ENCODE measurements around the gene MAML3.

Gene MAML3

DNA sequence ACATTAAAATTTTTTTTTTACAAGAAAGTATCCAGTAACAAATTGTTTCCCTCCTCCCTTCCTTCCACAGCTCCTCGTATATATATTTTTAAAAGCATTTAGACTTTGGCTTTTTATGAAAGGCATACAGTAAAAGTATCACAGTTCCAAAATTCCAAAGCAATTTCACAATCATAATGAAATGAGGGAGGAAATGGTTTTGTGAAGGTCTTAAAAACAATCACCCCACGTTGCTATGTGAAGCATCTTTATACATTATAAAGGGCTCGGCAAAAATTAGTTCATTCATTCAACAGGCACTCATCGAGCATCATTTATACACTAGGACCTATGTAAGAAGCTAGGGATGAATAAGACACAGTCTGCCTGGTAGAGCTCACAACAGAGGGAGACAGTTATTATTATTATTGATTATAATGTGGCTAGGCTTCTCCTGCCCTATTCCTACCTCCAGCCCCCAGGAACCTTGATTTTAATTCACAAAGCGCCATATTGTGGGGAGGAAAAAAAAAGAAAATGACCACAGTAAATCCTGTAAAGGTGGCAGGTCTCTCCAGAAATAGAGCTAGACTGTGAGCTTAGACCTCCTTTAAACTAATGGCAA is 239.9 kb downstream of the MAML3 start:
- Histone ChIP-seq H3K9ac (ENCODE audit: low read depth in 1 of 2, low read length in 2 of 2) (no peak overlapping the region), H3K4me1 (ENCODE audit: control insufficient read depth in 2 of 2, insufficient read depth in 2 of 2, low read length in 2 of 2) (peaks cover 3 to 6% of the 10 kb centered on the region in 2 donors), H3K4me3 (ENCODE audit: low read length in 2 of 2) (no peak overlapping the region), H3K9me3 (ENCODE audit: control insufficient read depth in 2 of 2, low read length in 2 of 2) (no peaks in the 10 kb centered on the region), H3K27ac (ENCODE audit: low read depth in 2 of 2, low read length in 2 of 2) (no peak overlapping the region), H3K36me3 (ENCODE audit: control insufficient read depth in 2 of 2, insufficient read depth in 2 of 2, low read length in 2 of 2) (no peaks in the 10 kb centered on the region), H3K27me3 (ENCODE audit: control insufficient read depth in 2 of 2, insufficient read depth in 2 of 2, low read length in 2 of 2) (no peaks in the 10 kb centered on the region)

DNA sequence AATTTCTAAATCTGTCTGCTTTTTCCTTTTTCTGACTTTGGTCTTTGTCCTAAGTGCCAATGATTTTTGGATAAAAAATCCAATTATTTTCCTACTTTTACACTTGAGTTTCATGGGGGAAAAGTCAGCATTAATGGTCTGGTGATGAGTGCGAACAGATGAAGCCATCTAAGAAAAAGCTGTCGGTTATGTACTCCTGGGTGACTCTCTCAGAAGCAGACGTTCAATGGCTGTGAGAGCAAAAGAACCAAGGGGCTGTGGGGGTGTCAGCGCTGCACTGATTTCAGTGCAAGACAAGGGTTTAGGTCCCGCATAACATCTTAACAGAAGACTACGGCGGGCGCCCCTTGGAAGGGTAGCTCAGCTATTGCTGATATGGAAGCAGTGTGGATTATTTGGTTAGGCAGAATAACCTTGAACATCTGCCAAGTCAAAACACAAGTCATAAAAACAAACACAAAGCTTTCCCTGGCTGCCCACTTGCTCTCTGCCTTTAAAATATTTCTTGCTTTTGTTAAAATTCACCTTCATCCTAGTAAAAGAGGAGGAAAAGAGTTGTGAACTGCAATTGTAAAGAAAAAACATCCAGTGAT is 240.5 kb downstream of the MAML3 start:
- H3K4me1 ChIP-seq (ENCODE audit: control insufficient read depth in 2 of 2, insufficient read depth in 2 of 2, low read length in 2 of 2): peaks cover 3 to 6% of the 10 kb centered on the region in 2 donors
- H3K9ac ChIP-seq (ENCODE audit: low read depth in 1 of 2, low read length in 2 of 2): no peak overlapping the region
- H3K4me3 ChIP-seq (ENCODE audit: low read length in 2 of 2): no peak overlapping the region

DNA sequence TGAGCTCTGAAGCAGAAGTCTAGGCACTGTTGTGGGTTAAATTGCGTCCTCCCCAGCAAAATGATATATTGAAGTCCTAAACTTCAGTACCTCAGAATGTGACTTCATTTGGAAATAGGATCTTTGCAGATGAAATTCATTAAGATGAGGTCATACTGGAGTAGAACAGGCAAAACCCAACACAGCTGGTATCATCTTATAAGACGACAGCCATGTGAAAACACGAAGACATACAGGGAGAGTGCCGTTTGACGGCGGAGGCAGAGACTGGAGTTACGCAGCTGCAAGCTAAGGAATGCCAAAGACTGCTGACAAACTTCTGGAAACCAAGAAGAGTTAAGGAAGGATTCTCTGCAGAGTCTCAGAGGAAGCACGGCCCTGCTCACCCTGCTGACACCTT is 241.5 kb downstream of the MAML3 start:
- no peak overlapping the region for H3K4me3 ChIP-seq (ENCODE audit: low read length in 2 of 2)
- no peak overlapping the region for H3K9ac ChIP-seq (ENCODE audit: low read depth in 1 of 2, low read length in 2 of 2)
- H3K27me3 ChIP-seq (ENCODE audit: control insufficient read depth in 2 of 2, insufficient read depth in 2 of 2, low read length in 2 of 2): no peaks in the 10 kb centered on the region
- no peaks in the 10 kb centered on the region for H3K9me3 ChIP-seq (ENCODE audit: control insufficient read depth in 2 of 2, low read length in 2 of 2)
- no peak overlapping the region for H3K27ac ChIP-seq (ENCODE audit: low read depth in 2 of 2, low read length in 2 of 2)
- no peaks in the 10 kb centered on the region for H3K36me3 ChIP-seq (ENCODE audit: control insufficient read depth in 2 of 2, insufficient read depth in 2 of 2, low read length in 2 of 2)
- peaks cover 3 to 6% of the 10 kb centered on the region in 2 donors for H3K4me1 ChIP-seq (ENCODE audit: control insufficient read depth in 2 of 2, insufficient read depth in 2 of 2, low read length in 2 of 2)

More for the DNA sequence above, 240.5 kb downstream of the MAML3 start:
- Histone ChIP-seq H3K27ac (ENCODE audit: low read depth in 2 of 2, low read length in 2 of 2) (no peak overlapping the region), H3K36me3 (ENCODE audit: control insufficient read depth in 2 of 2, insufficient read depth in 2 of 2, low read length in 2 of 2) (no peaks in the 10 kb centered on the region), H3K27me3 (ENCODE audit: control insufficient read depth in 2 of 2, insufficient read depth in 2 of 2, low read length in 2 of 2) (no peaks in the 10 kb centered on the region), H3K9me3 (ENCODE audit: control insufficient read depth in 2 of 2, low read length in 2 of 2) (no peaks in the 10 kb centered on the region)

DNA sequence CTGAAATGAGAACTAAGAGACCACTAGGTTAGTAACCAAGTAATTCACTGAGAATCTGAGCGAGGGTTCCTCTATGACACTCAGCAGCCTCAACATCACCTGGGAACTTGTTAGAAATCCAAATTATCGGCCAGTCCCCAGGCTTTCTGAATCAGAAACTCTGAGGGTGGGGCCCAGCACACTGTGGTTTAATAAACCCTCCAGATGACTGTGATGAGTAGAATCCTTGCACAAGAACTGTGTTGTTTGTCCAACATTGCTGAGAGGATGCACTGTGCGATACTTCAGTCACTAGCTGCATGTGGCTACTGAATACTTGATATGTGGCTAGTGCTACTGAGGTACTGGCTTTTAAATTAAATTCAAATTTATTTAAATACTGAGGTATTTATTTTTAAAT is 243.9 kb downstream of the MAML3 start:
- no peak overlapping the region for H3K4me3 ChIP-seq (ENCODE audit: low read length in 2 of 2)
- no peaks in the 10 kb centered on the region for H3K27me3 ChIP-seq (ENCODE audit: control insufficient read depth in 2 of 2, insufficient read depth in 2 of 2, low read length in 2 of 2)
- H3K36me3 ChIP-seq (ENCODE audit: control insufficient read depth in 2 of 2, insufficient read depth in 2 of 2, low read length in 2 of 2): no peaks in the 10 kb centered on the region
- H3K9ac ChIP-seq (ENCODE audit: low read depth in 1 of 2, low read length in 2 of 2): no peak overlapping the region
- H3K27ac ChIP-seq (ENCODE audit: low read depth in 2 of 2, low read length in 2 of 2): no peak overlapping the region
- no peaks in the 10 kb centered on the region for H3K9me3 ChIP-seq (ENCODE audit: control insufficient read depth in 2 of 2, low read length in 2 of 2)
- H3K4me1 ChIP-seq (ENCODE audit: control insufficient read depth in 2 of 2, insufficient read depth in 2 of 2, low read length in 2 of 2): peaks cover 3 to 6% of the 10 kb centered on the region in 2 donors

- Histone ChIP-seq H3K4me1 (ENCODE audit: control insufficient read depth in 2 of 2, insufficient read depth in 2 of 2, low read length in 2 of 2) (peaks cover 3 to 5% of the 10 kb centered on the region in 2 donors), H3K9me3 (ENCODE audit: control insufficient read depth in 2 of 2, low read length in 2 of 2) (no peaks in the 10 kb centered on the region), H3K4me3 (ENCODE audit: low read length in 2 of 2) (no peak overlapping the region), H3K27ac (ENCODE audit: low read depth in 2 of 2, low read length in 2 of 2) (no peak overlapping the region), H3K27me3 (ENCODE audit: control insufficient read depth in 2 of 2, insufficient read depth in 2 of 2, low read length in 2 of 2) (no peaks in the 10 kb centered on the region), H3K9ac (ENCODE audit: low read depth in 1 of 2, low read length in 2 of 2) (no peak overlapping the region), H3K36me3 (ENCODE audit: control insufficient read depth in 2 of 2, insufficient read depth in 2 of 2, low read length in 2 of 2) (no peaks in the 10 kb centered on the region)
Measured at GRCh38 chr4:139908636-139909437, 245.1 kb downstream of the MAML3 start.

- Histone ChIP-seq H3K9me3 (ENCODE audit: control insufficient read depth in 2 of 2, low read length in 2 of 2) (no peaks in the 10 kb centered on the region), H3K27ac (ENCODE audit: low read depth in 2 of 2, low read length in 2 of 2) (no peak overlapping the region), H3K4me1 (ENCODE audit: control insufficient read depth in 2 of 2, insufficient read depth in 2 of 2, low read length in 2 of 2) (no peaks in the 10 kb centered on the region), H3K36me3 (ENCODE audit: control insufficient read depth in 2 of 2, insufficient read depth in 2 of 2, low read length in 2 of 2) (no peaks in the 10 kb centered on the region), H3K27me3 (ENCODE audit: control insufficient read depth in 2 of 2, insufficient read depth in 2 of 2, low read length in 2 of 2) (no peaks in the 10 kb centered on the region), H3K9ac (ENCODE audit: low read depth in 1 of 2, low read length in 2 of 2) (no peak overlapping the region), H3K4me3 (ENCODE audit: low read length in 2 of 2) (no peak overlapping the region)
Measured at GRCh38 chr4:139907001-139907809, 246.8 kb downstream of the MAML3 start.

- Histone ChIP-seq H3K27me3 (ENCODE audit: control insufficient read depth in 2 of 2, insufficient read depth in 2 of 2, low read length in 2 of 2) (no peaks in the 10 kb centered on the region), H3K4me3 (ENCODE audit: low read length in 2 of 2) (no peak overlapping the region), H3K9ac (ENCODE audit: low read depth in 1 of 2, low read length in 2 of 2) (no peak overlapping the region), H3K9me3 (ENCODE audit: control insufficient read depth in 2 of 2, low read length in 2 of 2) (no peaks in the 10 kb centered on the region), H3K36me3 (ENCODE audit: control insufficient read depth in 2 of 2, insufficient read depth in 2 of 2, low read length in 2 of 2) (no peaks in the 10 kb centered on the region), H3K27ac (ENCODE audit: low read depth in 2 of 2, low read length in 2 of 2) (no peak overlapping the region), H3K4me1 (ENCODE audit: control insufficient read depth in 2 of 2, insufficient read depth in 2 of 2, low read length in 2 of 2) (no peaks in the 10 kb centered on the region)
Measured at GRCh38 chr4:139905489-139905888, 248.5 kb downstream of the MAML3 start.

DNA sequence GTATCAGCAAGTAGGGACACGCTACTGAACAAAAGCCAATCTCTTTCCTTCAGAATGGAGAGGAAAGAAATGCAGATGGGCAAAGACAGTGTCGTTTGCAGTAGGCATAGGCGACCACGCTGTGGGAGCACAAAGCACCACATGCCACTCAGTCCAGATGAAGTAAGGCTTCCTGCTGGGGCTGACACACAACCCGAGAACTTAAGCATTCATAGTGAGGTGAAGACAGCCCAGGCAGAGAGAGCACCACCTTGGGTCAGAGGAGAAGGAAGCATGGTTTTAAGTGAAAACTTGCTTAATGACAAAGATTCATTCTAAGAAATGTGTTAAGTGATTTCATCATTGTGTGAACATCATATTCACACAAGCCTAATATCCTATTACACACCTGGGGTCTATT is 249.6 kb downstream of the MAML3 start:
- no peak overlapping the region for H3K4me3 ChIP-seq (ENCODE audit: low read length in 2 of 2)
- H3K27ac ChIP-seq (ENCODE audit: low read depth in 2 of 2, low read length in 2 of 2): no peak overlapping the region
- no peaks in the 10 kb centered on the region for H3K9me3 ChIP-seq (ENCODE audit: control insufficient read depth in 2 of 2, low read length in 2 of 2)
- H3K9ac ChIP-seq (ENCODE audit: low read depth in 1 of 2, low read length in 2 of 2): no peak overlapping the region
- H3K36me3 ChIP-seq (ENCODE audit: control insufficient read depth in 2 of 2, insufficient read depth in 2 of 2, low read length in 2 of 2): no peaks in the 10 kb centered on the region
- no peaks in the 10 kb centered on the region for H3K4me1 ChIP-seq (ENCODE audit: control insufficient read depth in 2 of 2, insufficient read depth in 2 of 2, low read length in 2 of 2)
- H3K27me3 ChIP-seq (ENCODE audit: control insufficient read depth in 2 of 2, insufficient read depth in 2 of 2, low read length in 2 of 2): no peaks in the 10 kb centered on the region

GRCh38 chr4:139903845-139904244 is 250.1 kb downstream of the MAML3 start:
- H3K27ac ChIP-seq (ENCODE audit: low read depth in 2 of 2, low read length in 2 of 2): no peak overlapping the region
- H3K4me1 ChIP-seq (ENCODE audit: control insufficient read depth in 2 of 2, insufficient read depth in 2 of 2, low read length in 2 of 2): no peaks in the 10 kb centered on the region
- no peak overlapping the region for H3K4me3 ChIP-seq (ENCODE audit: low read length in 2 of 2)
- H3K36me3 ChIP-seq (ENCODE audit: control insufficient read depth in 2 of 2, insufficient read depth in 2 of 2, low read length in 2 of 2): no peaks in the 10 kb centered on the region
- no peaks in the 10 kb centered on the region for H3K27me3 ChIP-seq (ENCODE audit: control insufficient read depth in 2 of 2, insufficient read depth in 2 of 2, low read length in 2 of 2)
- no peak overlapping the region for H3K9ac ChIP-seq (ENCODE audit: low read depth in 1 of 2, low read length in 2 of 2)
- no peaks in the 10 kb centered on the region for H3K9me3 ChIP-seq (ENCODE audit: control insufficient read depth in 2 of 2, low read length in 2 of 2)
